ENCODE results near the gene JPH3. TPM values are rescaled to one million over a fixed set of nuclear protein-coding genes. Genes with fewer than 3 reads are reported as not detected.

JPH3 gene
- total and polyA plus RNA-seq, 7 donors, result under 0.01 to 1.4 (median 0.73) TPM; not detected in 1

GRCh38 chr16:87741700-87742415 is 139.6 kb downstream of the JPH3 start:
- no peak for DNase-seq

GRCh38 chr16:87742781-87743490 is 140.6 kb downstream of the JPH3 start:
- WGBS, 2 donors, result 89 to 94% methylated on average over 17 of the region's 17 CpGs
- Histone ChIP-seq H3K9me3 (no peaks in the 10 kb centered on the region), H3K27ac (no peak overlapping the region), H3K36me3 (peaks cover 6 to 51% (median 11%) of the 10 kb centered on the region in 4 donors), H3K27me3 (no peaks in the 10 kb centered on the region), H3K4me3 (no peak overlapping the region), H3K4me1 (peaks cover 0 to 15% (median 5%) of the 10 kb centered on the region in 4 donors)
- no peak for DNase-seq
- TF ChIP-seq EP300 (IDR thresholded peaks at IDR 0.05) (no peak), POLR2A (IDR thresholded peaks at IDR 0.05) (no peak), CTCF (IDR thresholded peaks at IDR 0.05) (no peak), POLR2AphosphoS5 (IDR thresholded peaks at IDR 0.05) (no peak)
- intact Hi-C loops (cut with DNase I), result no loop called here

More at GRCh38 chr16:87741700-87742415, 139.6 kb downstream of the JPH3 start:
- no peak for TF ChIP-seq CTCF (IDR thresholded peaks at IDR 0.05)
- H3K4me3 ChIP-seq, result no peak overlapping the region
- intact Hi-C loops (cut with DNase I), result no loop called here
- H3K27ac ChIP-seq, result no peak overlapping the region
- H3K4me1 ChIP-seq, result peaks cover 0 to 15% (median 5%) of the 10 kb centered on the region in 4 donors
- H3K9me3 ChIP-seq, result no peaks in the 10 kb centered on the region
- H3K36me3 ChIP-seq, result peaks cover 1 to 46% (median 5%) of the 10 kb centered on the region in 4 donors
- no peaks in the 10 kb centered on the region for H3K27me3 ChIP-seq
- 95% methylated on average over 16 of the region's 16 CpGs for WGBS, 2 donors

GRCh38 chr16:87744750-87745514 is 142.6 kb downstream of the JPH3 start:
- Histone ChIP-seq H3K4me3 (no peak overlapping the region), H3K27me3 (no peaks in the 10 kb centered on the region), H3K27ac (no peak overlapping the region), H3K9me3 (no peaks in the 10 kb centered on the region), H3K36me3 (peaks cover 6 to 66% (median 26%) of the 10 kb centered on the region in 4 donors), H3K4me1 (peaks cover 0 to 15% (median 5%) of the 10 kb centered on the region in 4 donors)
- WGBS, 2 donors, result 49 to 83% methylated on average over 25 of the region's 25 CpGs
- intact Hi-C loops (cut with DNase I), result no loop called here
- no peak for DNase-seq
- TF ChIP-seq POLR2AphosphoS5 (IDR thresholded peaks at IDR 0.05) (no peak), CTCF (IDR thresholded peaks at IDR 0.05) (no peak), POLR2A (IDR thresholded peaks at IDR 0.05) (no peak), EP300 (IDR thresholded peaks at IDR 0.05) (no peak)

GRCh38 chr16:87746178-87746577 is 143.9 kb downstream of the JPH3 start:
- H3K4me1 ChIP-seq, result peaks cover 0 to 2% (median 1%) of the 10 kb centered on the region in 4 donors
- H3K9me3 ChIP-seq, result no peaks in the 10 kb centered on the region
- no peak overlapping the region for H3K27ac ChIP-seq
- peaks cover 6 to 76% (median 36%) of the 10 kb centered on the region in 4 donors for H3K36me3 ChIP-seq
- intact Hi-C loops (cut with DNase I), result no loop called here
- no peak overlapping the region for H3K4me3 ChIP-seq
- TF ChIP-seq CTCF (IDR thresholded peaks at IDR 0.05) (no peak), POLR2AphosphoS5 (IDR thresholded peaks at IDR 0.05) (no peak), POLR2A (IDR thresholded peaks at IDR 0.05) (no peak), EP300 (IDR thresholded peaks at IDR 0.05) (no peak)
- WGBS, 2 donors, result 88 to 93% methylated on average over 8 of the region's 8 CpGs
- no peaks in the 10 kb centered on the region for H3K27me3 ChIP-seq
- DNase-seq, result no peak

Other genes with a start within 250 kb of the JPH3 start
- gene FBXO31, start 218.7 kb upstream of the JPH3 start, total RNA-seq, result 100 to 1,000 TPM in 2 of 4 donors, 10 to 100 TPM in 2; 86.7 to 120 (median 98.4) TPM
- gene FBXO31, start 218.7 kb upstream of the JPH3 start, polyA plus RNA-seq, result 10 to 100 TPM; 15.0 to 40.0 (median 16.2) TPM
- 10 to 100 TPM; 50.0 to 62.6 (median 62.2) TPM for gene MAP1LC3B, start 210.2 kb upstream of the JPH3 start, total RNA-seq
- 100 to 1,000 TPM in 1 of 3 donors, 10 to 100 TPM in 2; 48.0 to 137 (median 76.3) TPM for gene MAP1LC3B, start 210.2 kb upstream of the JPH3 start, polyA plus RNA-seq
- 10 to 100 TPM; 11.4 to 23.8 (median 15.2) TPM for gene ZCCHC14, start 109.5 kb upstream of the JPH3 start, total RNA-seq
- 10 to 100 TPM in 1 of 3 donors, 1 to 10 TPM in 2; 6.0 to 11.8 (median 7.2) TPM for gene ZCCHC14, start 109.5 kb upstream of the JPH3 start, polyA plus RNA-seq
- 10 to 100 TPM; 24.6 to 28.5 (median 25.5) TPM for gene KLHDC4, start 163.5 kb downstream of the JPH3 start, total RNA-seq
- 10 to 100 TPM; 12.7 to 71.0 (median 18.0) TPM for gene KLHDC4, start 163.5 kb downstream of the JPH3 start, polyA plus RNA-seq

Data from sigmoid colon (tissue), 7 donors.